ENCODE measurements around the gene COL26A1.
"Not testable (repeated sequence)": the region's sequence is repeated elsewhere in the genome, so short reads cannot be mapped to it uniquely, and the experiment has no call there.

COL26A1 gene

DNA sequence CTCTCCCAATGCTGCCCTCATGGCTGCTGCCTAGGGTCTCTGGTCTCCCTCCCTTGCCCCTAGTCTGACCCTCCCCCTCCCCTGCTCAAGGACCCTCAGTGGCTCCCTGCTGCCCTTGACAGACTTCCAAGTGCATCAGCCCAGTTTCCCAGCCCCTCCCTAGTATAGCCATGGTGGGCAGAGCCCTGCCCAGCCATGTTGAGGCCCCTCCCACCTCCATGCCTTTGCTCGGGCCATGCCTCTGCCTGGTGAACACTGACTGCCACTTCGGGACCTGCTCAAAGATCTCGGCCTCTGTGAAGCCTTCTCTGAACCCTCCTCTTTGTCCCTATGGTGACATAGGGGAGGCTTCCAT is 193.2 kb downstream of the COL26A1 start:
- DNase-seq, result no peak

DNA sequence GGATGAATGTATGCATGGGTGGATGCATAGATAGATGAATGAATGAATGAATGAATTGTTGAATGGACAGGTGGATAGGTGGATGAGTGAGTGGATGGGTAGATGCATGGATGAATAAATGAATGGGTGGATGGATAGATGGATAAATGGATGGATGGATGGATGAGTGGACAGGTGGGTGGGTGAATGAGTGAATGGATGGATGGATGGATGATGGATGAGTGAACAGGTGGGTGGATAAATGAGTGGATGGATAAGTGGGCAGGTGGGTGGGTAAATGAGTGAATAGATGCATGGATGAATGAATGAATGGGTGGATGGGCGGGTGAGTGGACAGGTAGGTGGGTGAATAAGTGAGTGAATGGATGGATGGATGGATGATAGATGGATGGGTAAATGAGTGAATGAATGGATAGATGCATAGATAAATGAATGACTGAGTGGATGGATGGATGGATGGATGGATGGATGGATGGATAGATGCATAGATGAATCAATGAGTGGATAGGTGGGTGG is 193.8 kb downstream of the COL26A1 start:
- DNase-seq, result no peak

DNA sequence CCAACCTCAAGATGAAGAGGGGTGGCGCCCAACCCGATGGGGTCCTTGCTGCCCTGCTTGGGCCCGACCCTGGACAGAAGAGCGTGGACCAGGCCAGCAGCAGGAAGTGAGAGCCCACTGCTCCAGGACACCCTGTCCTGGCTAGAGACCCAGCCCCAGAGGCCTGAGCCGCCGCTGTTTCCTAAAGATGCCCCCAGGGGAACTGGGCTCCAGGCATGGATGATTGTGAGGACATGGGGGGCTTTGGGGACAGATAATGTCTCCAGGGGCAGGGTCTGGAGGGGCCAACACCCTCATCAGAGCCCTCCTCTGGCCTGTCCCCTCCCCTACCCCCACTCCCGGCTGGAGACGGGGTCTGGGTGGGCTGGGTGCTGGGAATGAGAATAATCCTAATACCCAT is 194.7 kb downstream of the COL26A1 start:
- DNase-seq, result no peak

DNA sequence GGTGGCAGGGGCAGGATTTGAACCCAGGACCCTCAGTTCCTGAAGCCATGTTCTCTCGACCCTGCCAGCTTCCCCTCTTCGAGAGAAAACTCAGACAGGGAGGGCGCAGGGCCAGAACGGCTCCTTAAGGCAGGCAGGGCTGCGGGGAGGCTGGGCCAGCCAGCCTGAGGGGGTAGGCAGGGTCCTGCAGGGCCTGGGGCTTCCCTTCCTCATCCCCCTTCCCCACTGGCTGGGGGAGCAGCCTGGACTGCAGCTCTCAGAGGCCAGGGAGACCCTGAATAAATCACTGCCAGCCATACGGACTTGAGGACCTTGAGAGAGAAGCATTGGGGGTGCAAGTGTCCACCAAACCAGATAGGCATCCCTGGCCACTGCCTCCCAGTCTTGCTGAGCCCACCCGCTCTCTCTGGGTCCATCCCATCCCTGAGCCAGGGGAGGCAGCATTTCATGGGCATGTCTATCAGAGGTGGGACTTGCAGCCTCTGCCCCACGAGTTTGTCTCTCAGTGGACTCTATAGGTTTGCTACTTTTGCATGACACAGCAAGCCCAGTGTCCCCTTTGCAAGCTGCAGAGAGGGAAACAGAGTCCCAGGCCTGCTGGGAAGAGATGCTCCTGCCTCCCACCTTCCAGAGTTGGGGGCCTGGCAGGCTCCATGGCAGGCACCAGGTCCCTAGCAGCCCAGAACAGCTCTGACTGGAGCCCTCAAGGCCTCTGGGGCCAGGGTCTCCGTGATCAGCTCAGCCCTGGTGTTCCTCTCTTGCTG is 195.5 kb downstream of the COL26A1 start:
- DNase-seq, result no peak

DNA sequence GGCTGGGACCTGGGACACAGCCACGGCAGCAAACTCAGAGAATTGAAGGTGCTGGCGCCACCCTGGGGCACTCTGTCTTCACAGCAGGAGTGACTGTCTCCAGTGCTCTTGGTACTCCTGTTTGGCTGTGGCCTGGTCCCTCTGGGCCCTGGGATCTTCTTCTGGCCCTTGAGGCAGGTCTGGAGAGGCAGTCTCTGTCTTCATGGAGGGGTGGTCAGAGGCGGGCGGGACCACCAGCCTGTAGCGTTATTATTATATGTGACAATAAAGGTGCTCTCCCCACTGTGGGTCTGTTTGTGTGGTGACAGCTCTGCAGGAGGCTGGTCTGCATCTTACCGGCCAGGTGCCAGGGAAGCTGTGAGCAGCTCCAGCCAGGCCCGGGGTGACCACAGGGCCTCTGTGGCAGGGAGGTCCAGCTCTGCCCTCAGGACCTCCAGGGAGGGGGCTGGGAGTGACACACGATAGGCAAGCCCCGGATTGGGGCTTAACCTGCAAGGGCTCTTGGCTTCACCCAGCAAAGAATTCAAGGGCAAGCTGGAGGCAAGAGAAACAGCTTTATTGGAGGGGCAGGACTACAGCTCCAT is 196.2 kb downstream of the COL26A1 start:
- no peak for DNase-seq

DNA sequence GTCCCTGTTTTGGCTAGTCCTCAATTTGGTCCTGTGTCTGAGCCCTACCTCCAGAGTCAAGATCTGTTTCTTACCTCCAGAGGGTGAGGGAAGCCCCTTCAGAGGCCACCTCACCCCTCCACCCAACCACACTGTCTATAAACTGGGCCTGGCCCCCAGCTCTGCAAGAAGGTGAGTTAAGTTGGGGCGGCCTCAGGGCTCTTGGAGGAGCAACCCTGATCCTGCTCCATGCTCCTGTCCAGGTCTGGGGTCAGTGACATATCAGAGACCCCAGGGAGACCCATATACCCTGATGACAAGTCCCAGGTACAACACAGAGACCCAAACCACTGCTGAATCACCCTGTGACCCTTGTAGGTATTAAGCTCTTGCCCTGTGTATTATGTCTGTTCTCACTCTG is 196.9 kb downstream of the COL26A1 start:
- no peak for DNase-seq

DNA sequence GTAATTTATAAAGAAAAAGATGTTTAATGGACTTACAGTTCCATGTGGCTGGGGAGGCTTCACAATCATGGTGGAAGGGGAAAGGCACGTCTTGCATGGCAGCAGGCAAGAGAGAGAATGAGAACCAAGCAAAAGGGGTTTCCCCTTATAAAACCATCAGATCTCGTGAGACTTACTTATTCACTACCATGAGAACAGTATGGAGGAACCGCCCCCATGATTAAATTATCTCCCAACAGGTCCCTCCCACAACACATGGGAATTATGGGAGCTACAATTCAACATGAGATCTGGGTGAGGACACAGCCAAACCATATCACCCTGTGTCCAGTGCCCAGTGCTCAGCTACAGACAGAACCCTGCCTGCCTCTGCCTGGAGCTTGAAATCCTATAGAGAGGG is 197.3 kb downstream of the COL26A1 start:
- DNase-seq, result not testable (repeated sequence)

DNA sequence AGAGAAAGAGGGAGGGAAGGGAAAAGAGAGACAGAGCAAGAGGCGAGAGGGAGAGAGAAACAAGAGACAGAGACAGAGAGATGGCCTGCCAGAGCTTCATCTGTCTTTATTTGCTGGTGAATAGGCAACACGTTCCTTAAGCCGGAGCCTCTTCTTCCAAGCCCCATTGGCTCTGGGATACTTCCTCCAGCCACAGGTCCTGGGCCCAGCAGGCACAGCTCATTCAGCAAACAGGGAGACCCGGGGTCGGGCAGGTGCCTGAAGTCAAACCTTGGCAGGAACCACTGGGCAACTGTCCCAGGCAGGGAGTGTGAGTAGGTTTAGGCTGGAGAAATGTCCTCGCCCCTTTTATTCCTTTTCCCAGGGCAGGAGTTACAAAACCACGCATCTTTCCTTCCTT is 198.2 kb downstream of the COL26A1 start:
- no peak for DNase-seq

DNA sequence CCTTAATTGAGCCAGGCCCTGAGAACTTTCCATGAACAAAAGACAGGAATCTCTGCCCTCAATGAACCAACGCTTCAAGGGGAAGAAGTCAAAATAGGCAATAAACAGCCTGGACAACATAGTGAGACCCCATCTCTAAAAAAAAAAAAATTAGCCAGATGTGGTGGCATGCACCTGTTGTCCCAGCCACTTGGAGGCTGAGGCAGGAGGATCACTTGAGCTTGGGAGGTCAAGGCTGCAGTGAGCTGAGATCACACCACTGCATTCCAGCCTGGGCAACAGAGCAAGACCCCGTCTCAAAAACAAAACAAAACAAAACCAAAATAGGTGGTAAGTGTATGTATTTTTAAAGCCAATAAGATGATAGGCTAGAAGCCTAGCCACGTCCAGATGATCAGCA is 198.6 kb downstream of the COL26A1 start:
- not testable (repeated sequence) for DNase-seq

DNA sequence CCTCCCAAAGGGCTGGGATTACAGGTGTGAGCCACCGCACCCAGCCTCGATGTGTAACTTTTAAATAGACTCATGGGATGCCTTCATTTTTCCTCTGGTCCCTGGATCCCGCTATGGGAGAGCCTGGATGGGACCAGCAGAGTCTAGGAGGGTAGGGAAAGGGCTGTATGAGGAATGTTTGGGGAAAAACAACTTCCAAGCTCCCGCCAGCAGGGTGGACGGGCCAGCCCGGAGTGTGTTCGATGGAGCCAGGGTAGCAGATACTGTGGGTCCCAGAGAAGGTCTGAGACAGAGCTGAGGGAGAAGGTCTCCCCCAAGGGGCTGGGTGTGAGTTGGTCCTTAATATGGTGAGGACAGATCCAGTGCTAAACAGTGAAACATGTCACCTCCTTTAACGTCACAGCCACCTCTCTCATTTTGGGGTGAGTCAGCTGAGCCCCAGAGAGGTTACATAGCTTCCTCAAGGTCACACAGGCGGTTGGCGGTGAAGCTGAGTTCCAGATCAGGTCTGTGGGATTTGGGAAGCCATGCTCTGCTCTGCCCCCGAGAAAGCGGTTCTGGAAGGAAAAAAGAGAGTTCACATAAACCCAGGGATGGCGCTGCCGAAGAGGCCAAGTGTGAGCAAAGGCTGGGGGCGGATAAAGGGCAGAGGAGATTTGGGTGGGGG is 200.0 kb downstream of the COL26A1 start:
- no peak for DNase-seq

DNA sequence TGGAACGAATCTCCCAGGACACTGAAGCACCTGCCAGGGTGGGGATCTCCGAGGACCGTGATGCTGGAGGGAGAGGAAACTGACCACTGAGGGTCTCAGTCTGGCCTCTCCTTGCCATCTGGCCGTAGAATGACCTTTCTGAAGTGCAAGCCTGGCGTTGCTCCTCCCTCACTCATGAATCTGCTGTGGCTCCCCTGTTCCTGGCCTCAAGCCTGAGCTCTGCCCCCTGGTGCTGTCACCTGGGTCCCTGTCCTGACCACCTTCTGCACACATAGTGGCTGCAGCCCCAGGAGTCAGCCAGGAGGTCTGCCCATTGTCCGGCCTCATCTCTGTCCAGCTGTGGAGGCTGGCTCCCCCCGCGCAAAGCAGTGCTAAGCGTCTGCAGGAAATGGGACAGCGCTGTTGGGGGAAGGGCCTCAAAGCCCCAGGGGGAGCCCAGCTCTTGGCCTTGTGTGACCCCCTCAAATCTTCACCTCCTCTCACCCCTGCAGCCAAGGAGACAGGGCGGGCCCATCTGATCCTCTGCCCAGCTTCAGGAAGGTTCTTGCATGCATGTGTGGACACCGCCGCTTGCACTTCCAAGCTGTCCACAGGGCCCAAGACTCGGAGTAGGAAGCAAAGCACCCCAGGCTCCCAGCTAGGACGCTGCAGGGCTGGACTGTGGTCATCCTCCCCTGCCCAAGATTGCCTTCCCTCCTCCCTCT is 200.7 kb downstream of the COL26A1 start:
- DNase-seq, result no peak

DNA sequence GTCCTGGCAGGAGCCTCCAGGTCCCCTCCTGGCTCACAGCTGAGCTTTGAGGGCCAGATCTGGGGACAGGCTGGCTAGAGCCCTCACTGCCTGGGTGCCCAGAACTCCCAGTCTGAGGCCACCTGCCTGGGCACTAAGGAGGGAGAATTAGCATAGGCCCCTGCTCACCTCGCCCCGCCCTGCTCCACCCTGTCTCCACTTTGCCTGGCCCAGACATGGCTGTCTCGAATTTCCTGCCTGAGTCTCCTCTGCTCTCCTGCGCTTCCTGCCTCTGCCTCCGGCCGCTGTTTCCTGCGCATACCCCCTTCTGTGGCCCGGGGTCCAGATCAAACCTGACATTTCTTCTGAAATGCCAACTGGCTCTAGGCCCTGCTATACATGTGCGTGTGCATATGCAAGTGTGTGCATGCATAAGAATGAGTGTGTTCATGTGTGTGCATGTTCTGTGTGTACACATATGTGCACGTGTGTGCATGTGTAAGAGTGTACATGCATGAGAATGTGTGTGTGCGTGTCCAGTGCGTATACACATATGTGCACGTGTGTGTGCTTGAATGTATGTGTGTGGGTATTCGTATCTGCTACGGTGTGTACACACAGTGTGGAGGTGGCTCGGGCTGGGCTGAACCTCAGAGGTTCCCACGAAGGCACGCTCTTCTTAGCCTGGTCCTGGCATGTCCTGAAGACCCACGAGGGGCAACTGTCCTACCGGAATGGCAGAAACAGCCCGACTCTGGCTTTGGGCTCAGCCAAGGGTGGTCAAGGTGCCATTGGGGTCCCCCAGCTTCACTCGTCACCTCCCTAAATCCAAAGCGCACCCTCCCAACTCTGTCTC is 201.5 kb downstream of the COL26A1 start:
- DNase-seq, result no peak

DNA sequence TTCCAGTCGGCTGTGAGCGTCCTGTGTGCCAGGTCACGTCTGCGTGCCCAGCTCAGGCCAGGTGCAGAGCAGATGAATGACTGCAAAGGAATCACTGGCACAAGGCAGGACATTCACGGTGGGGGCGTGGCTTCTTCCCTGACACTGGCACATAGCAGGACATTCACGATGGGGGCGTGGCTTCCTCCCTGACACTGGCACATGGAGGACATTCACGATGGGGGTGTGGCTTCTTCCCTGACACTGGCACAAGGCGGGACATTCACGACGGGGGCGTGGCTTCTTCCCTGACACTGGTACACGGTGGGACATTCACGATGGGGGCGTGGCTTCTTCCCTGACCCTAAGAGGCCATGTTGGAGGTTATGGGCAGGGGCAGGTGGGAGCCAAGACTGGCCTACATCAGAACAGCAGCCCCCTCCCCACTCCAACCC is 202.1 kb downstream of the COL26A1 start:
- no peak for DNase-seq

DNA sequence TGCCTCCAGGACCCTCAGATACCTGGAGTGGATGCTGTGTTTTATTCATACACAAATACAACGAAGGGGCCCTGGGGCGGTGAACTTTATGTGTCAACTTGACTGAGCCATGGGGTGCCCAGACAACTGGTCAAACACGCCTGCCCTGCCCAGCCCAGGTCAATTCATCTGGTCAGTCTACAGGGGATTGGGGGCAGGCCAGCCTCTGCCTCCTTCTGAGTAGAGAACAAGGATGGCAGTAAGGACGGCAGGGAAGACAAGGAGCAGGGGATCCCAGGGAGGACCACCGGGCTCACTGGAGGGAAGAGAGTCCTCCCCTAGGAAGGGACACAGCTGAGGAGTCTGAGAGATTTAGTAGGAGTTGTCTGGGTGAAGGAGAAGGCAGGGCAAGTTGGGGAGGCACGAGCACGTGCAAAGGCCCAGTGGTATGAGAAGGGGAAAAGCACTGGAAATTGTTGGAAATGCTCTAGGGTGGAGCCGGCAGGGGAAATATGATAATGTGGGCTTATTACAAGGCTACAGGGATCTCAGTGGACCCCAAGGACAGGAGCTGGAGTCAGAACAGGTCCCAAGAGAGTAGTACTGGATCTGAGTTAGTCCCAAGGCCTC is 203.0 kb downstream of the COL26A1 start:
- no peak for DNase-seq

DNA sequence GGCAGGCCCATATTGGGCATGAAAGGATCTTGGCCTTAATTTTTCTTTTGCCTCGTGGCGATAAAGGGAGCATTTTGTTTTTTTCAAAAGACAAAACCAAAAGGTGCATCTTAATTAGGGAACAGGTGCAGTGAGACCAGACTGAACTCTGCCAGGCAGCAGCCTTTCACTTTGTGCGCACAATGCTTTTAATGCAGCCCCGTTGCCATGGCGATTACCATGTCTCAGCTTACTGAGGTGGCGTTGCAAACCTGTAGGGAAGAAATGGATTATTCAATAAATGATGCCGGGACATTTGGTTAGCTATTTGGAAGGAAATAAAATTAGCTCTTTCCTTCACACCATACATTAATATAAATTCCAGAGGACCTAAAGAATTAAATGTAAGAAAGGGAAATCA is 204.6 kb downstream of the COL26A1 start:
- no peak for DNase-seq

DNA sequence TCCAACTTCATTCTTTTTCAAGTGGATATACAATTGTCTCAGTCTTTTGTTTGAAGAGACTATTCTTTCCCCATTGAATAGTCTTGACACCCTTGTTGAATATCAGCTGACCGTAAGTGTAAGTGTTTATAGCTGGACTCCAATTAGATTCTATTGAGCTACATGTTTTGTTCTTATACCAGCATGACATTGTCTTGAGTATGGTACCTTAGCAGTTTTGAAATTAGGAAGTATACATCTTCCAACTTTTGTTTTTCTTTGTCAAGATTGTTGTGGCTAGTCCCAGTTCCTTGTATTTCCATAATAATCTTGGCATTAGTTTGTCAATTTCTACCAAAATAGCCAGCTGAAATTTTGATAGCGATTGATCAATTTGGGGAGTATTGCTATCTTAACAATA is 209.5 kb downstream of the COL26A1 start:
- no peak for DNase-seq

DNA sequence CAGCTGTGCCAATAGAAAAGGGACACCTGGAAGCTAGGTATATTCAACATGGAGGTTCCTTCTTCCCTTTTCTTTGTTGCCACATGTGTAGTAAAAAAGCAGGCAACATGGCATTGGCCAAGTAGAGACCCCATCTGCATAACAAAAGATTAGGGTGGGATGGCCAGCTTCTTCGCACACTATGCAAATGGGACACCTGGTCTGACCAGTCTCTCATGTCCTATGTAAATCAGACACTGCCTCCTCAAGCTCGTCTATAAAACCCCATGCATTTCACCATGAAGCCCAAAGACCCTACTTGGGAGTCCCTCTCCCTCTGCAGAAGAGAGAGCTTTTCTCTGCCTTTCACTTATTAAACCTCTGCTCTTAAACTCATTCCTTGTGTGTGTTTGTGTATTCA is 212.5 kb downstream of the COL26A1 start:
- DNase-seq, result no peak

DNA sequence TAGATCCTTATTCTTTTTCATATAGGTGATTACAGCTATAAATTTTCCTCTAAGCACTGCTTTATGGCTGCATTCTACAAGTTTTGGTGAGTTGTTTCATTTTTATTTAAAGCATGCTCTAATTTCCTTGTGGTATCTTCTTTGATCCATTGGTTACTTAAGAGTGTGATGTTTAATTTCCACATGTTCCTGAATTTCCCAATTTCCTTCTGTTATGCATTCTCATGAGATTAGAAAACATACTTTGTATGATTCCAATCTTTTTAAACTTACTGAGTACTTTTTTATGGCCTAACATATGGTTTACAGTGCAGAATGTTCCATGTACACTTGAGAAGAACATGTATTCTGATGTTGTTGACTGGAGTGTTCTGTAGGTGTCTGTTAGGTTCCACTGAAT is 213.0 kb downstream of the COL26A1 start:
- DNase-seq, result no peak

DNA sequence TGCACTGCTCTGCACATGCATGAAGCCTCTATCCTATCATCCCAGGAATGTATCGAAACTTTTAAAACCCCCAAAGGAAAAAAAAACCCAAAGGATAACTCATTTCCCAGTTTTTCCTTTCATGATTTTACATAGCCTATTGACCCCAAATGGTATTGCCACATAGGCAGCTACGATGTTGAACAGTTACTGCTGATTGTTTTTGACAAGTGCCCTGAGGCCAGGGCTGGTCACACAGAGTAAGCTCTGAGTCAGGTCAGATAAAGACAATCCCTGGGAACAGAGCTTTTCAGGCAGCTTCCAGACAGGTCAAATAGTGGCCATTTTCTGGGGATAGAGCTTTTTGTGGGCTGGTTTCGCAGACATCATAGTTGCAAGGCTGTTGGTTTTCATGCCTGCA is 214.3 kb downstream of the COL26A1 start:
- DNase-seq, result no peak

DNA sequence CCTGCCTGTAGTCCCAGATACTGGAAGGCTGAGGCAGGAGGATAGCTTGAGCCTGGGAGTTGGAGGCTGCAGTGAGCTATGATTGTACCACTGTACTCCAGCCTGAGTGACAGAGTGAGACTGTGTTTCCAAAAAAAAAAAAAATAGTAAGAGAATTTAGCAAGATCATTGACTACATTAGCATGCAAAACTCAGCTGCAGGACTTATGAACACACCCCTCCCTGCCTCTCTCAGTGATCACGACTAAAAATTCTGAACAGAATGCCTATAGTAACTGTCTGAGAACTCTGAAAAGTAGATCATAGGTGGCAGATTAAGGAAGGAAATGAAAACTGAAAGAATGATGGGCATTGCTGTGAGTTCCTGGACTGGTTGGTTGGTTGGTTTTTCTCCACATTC is 215.9 kb downstream of the COL26A1 start:
- no peak for DNase-seq

DNA sequence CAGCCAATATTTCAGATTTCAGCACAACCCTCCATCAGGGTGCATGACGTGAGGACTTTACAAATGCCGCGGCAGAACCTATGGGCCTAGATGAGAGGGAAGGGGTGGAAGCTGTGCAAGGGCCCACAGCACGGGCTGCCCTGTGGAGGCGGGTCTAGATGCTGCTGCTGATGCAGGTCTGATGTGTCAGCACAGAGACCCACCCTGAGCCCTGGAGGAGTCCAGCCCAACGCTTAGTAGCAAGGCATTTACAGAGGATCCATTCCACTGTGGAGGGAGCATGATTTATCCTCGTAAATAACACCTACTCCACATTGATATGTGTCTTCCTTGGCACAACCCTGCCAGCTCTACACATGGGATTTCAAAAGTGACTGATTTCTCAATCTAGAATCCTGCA is 217.9 kb downstream of the COL26A1 start:
- no peak for DNase-seq

DNA sequence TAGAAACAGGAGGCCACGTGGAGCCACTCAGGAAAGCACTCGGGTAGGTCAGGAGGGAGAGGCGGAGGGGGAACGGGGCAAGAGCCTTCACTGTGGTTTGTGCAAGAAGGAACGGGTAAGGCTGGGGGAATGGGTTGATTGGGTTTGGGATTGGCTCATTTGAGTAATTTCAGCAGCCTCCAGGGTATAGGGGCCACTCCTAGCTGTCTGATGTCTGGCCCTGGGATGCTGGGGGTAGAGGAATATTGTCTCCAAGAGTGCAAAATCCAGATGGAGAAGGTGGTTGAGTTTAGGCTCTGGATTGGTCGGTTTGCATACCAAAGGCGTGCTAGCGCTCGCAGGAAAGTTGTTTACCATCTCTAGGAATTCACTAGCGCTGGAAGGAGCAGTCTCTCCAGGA is 219.2 kb downstream of the COL26A1 start:
- no peak for DNase-seq
